Thyroid gland (tissue), 4 donors: ENCODE measurements around the gene SAE1. TPM values are rescaled to one million over a fixed set of nuclear protein-coding genes. Genes with fewer than 3 reads are reported as not detected.

Experiments
- DNase-seq, 2 donors: peaks; one replicate each; pipeline ENCODE4 v3.0.0-alpha.2; 2019
- H3K27ac ChIP-seq, 3 donors: fragments of 200-600 bp; sonication (generic); 1 replicate in 2 of 3; 2 replicates in 1 of 3; pipeline ENCODE4 v1.5.1; 2016 to 2019; ENCODE audit warnings: mild to moderate bottlenecking in 1 of 3, moderate library complexity in 1 of 3
- H3K27me3 ChIP-seq: fragments of 200-600 bp; sonication (generic); one replicate; pipeline ENCODE4 v1.5.1; 2019
- H3K36me3 ChIP-seq, 2 donors: fragments of 200-600 bp; sonication (generic); one replicate each; pipeline ENCODE4 v1.5.1; 2016 to 2019
- H3K4me1 ChIP-seq, 2 donors: fragments of 200-600 bp; sonication (generic); one replicate each; pipeline ENCODE4 v1.5.1; 2017 to 2019
- H3K4me3 ChIP-seq, 3 donors: fragments of 200-600 bp; sonication (generic); replicated peaks in 1 of 3; 1 replicate in 2 of 3; 2 replicates in 1 of 3; pipeline ENCODE4 v1.5.1; 2016; ENCODE audit warnings: mild to moderate bottlenecking in 1 of 3
- H3K9me3 ChIP-seq: fragments of 200-600 bp; sonication (generic); one replicate; pipeline ENCODE4 v1.5.1; 2017
- POLR2A ChIP-seq, 2 donors: fragments of 450-650 bp; IDR thresholded peaks; one replicate each; pipeline ENCODE4 v1.6.1; 2017; ENCODE audit warnings: antibody characterized with exemption in 2 of 2, mild to moderate bottlenecking in 2 of 2, moderate library complexity in 1 of 2
- WGBS, 2 donors: methylation state at CpG; one replicate each; pipeline ENCODE4 v1.1.5; 2017; 5-methylcytosine and 5-hydroxymethylcytosine counted together
- intact Hi-C: fragments of 100-400 bp; cut with DNase I; formaldehyde crosslinking; loops from one replicate; pipeline ENCODE4 v1.15.1; 2023
- total RNA-seq, 4 donors: library from RNA; depleted of rRNA; stranded (reverse); fragments of >200 nt; gene quantifications; one replicate each; pipeline ENCODE4 v1.2.3, GENCODE V29; 2016
- TF ChIP-seq, protein P1 (sequence below), 6 experiments: fragments of 200-600 bp in 3 of 6; fragments of 450-650 bp in 3 of 6; sonication (generic) in 3 of 6; IDR thresholded peaks; one replicate each; pipeline ENCODE4 v1.5.1; 2016 to 2019; ENCODE audit warnings: antibody characterized with exemption in 6 of 6, mild to moderate bottlenecking in 2 of 6, inconsistent platforms in 1 of 6, moderate library complexity in 1 of 6

The SAE1 gene
- total RNA-seq, 4 donors from 2014 or later = 79.5 to 119 (median 103) TPM

- Histone ChIP-seq H3K36me3 (no peaks in the 10 kb centered on the region), H3K4me3 (no peak overlapping the region), H3K9me3 (no peaks in the 10 kb centered on the region), H3K4me1 (peaks cover 15 to 31% of the 10 kb centered on the region in 2 donors), H3K27me3 (no peaks in the 10 kb centered on the region), H3K27ac (peak overlapping the region in 1 of 3 donors; percentile 24)
- peak in 1 of 2 donors; percentile 55 for DNase-seq
- no peak for TF ChIP-seq POLR2A (IDR thresholded peaks at IDR 0.05)
- TF ChIP-seq, protein P1, sequence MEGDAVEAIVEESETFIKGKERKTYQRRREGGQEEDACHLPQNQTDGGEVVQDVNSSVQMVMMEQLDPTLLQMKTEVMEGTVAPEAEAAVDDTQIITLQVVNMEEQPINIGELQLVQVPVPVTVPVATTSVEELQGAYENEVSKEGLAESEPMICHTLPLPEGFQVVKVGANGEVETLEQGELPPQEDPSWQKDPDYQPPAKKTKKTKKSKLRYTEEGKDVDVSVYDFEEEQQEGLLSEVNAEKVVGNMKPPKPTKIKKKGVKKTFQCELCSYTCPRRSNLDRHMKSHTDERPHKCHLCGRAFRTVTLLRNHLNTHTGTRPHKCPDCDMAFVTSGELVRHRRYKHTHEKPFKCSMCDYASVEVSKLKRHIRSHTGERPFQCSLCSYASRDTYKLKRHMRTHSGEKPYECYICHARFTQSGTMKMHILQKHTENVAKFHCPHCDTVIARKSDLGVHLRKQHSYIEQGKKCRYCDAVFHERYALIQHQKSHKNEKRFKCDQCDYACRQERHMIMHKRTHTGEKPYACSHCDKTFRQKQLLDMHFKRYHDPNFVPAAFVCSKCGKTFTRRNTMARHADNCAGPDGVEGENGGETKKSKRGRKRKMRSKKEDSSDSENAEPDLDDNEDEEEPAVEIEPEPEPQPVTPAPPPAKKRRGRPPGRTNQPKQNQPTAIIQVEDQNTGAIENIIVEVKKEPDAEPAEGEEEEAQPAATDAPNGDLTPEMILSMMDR (IDR thresholded peaks at IDR 0.05) = no peak
- intact Hi-C loops = no loop called here
- WGBS, 2 donors = 52 to 69% methylated on average over 16 of the region's 16 CpGs
Observed at GRCh38 chr19:47232422-47233211, 102.0 kb downstream of the SAE1 start.

GRCh38 chr19:47236072-47236675 lies 105.5 kb downstream of the SAE1 start:
- intact Hi-C loops = no loop called here
- no peaks in the 10 kb centered on the region for H3K27me3 ChIP-seq
- no peak for TF ChIP-seq POLR2A (IDR thresholded peaks at IDR 0.05)
- TF ChIP-seq, protein P1 (IDR thresholded peaks at IDR 0.05) = no peak
- no peak overlapping the region for H3K4me3 ChIP-seq
- peaks cover 9 to 28% of the 10 kb centered on the region in 2 donors for H3K4me1 ChIP-seq
- no peaks in the 10 kb centered on the region for H3K9me3 ChIP-seq
- no peak overlapping the region for H3K27ac ChIP-seq
- no peaks in the 10 kb centered on the region for H3K36me3 ChIP-seq
- 84 to 85% methylated on average over 12 of the region's 12 CpGs for WGBS, 2 donors
- no peak for DNase-seq

- WGBS, 2 donors = 12 to 17% methylated on average over 10 to 12 of the region's 16 CpGs
- H3K36me3 ChIP-seq = no peaks in the 10 kb centered on the region
- no peak for DNase-seq
- no peak overlapping the region for H3K27ac ChIP-seq
- no peaks in the 10 kb centered on the region for H3K9me3 ChIP-seq
- no peaks in the 10 kb centered on the region for H3K27me3 ChIP-seq
- peaks cover 11 to 32% of the 10 kb centered on the region in 2 donors for H3K4me1 ChIP-seq
- no peak for TF ChIP-seq POLR2A (IDR thresholded peaks at IDR 0.05)
- TF ChIP-seq, protein P1 (IDR thresholded peaks at IDR 0.05) = no peak
- intact Hi-C loops = no loop called here
- no peak overlapping the region for H3K4me3 ChIP-seq
Observed at GRCh38 chr19:47239152-47239551, 108.5 kb downstream of the SAE1 start.

GRCh38 chr19:47239610-47240296 lies 109.1 kb downstream of the SAE1 start:
- Histone ChIP-seq H3K36me3 (no peaks in the 10 kb centered on the region), H3K27ac (no peak overlapping the region), H3K9me3 (no peaks in the 10 kb centered on the region), H3K27me3 (no peaks in the 10 kb centered on the region), H3K4me1 (peaks cover 11 to 38% of the 10 kb centered on the region in 2 donors), H3K4me3 (no peak overlapping the region)
- no peak for TF ChIP-seq POLR2A (IDR thresholded peaks at IDR 0.05)
- TF ChIP-seq, protein P1 (IDR thresholded peaks at IDR 0.05) = no peak
- intact Hi-C loops = loop anchor here (5.0 to 10.0 kb wide), 3 partner anchors 32 to 225 kb away; partner anchors contain the start of gene NPAS1
- WGBS, 2 donors = 17% methylated on average over 8 of the region's 62 CpGs; no CpG with 5 or more reads in 1 of the 2 donors
- DNase-seq = peak; percentile 16 to 27
